ENCODE results near the gene TASP1.
A peak's percentile ranks its signal among the peaks of the same experiment; 100 is the strongest.

TASP1 gene

GRCh38 chr20:13400453-13400852 is 238.3 kb downstream of the TASP1 start:
- DNase-seq (ENCODE audit: low read depth), result no peak
- TF ChIP-seq CTCF (conservative IDR thresholded peaks at IDR 0.05; ENCODE audit: control insufficient read depth, insufficient read depth, low read depth, low read length), result no peak
- H3K4me3 ChIP-seq (ENCODE audit: control insufficient read depth, low read depth, low read length), result no peak overlapping the region

GRCh38 chr20:13397300-13397724 is 241.4 kb downstream of the TASP1 start:
- TF ChIP-seq CTCF (conservative IDR thresholded peaks at IDR 0.05; ENCODE audit: control insufficient read depth, insufficient read depth, low read depth, low read length), result no peak
- no peak overlapping the region for H3K4me3 ChIP-seq (ENCODE audit: control insufficient read depth, low read depth, low read length)
- DNase-seq (ENCODE audit: low read depth), result peak; percentile 40

- TF ChIP-seq CTCF (conservative IDR thresholded peaks at IDR 0.05; ENCODE audit: control insufficient read depth, insufficient read depth, low read depth, low read length), result no peak
- DNase-seq (ENCODE audit: low read depth), result no peak
- no peak overlapping the region for H3K4me3 ChIP-seq (ENCODE audit: control insufficient read depth, low read depth, low read length)
Observed at GRCh38 chr20:13396826-13397225, 241.9 kb downstream of the TASP1 start.

- no peak for DNase-seq (ENCODE audit: low read depth)
- H3K4me3 ChIP-seq (ENCODE audit: control insufficient read depth, low read depth, low read length), result no peak overlapping the region
- no peak for TF ChIP-seq CTCF (conservative IDR thresholded peaks at IDR 0.05; ENCODE audit: control insufficient read depth, insufficient read depth, low read depth, low read length)
Observed at GRCh38 chr20:13396022-13396421, 242.7 kb downstream of the TASP1 start.

GRCh38 chr20:13395232-13395631 is 243.5 kb downstream of the TASP1 start:
- TF ChIP-seq CTCF (conservative IDR thresholded peaks at IDR 0.05; ENCODE audit: control insufficient read depth, insufficient read depth, low read depth, low read length), result no peak
- no peak for DNase-seq (ENCODE audit: low read depth)
- H3K4me3 ChIP-seq (ENCODE audit: control insufficient read depth, low read depth, low read length), result no peak overlapping the region

GRCh38 chr20:13392391-13392790 is 246.3 kb downstream of the TASP1 start:
- no peak overlapping the region for H3K4me3 ChIP-seq (ENCODE audit: control insufficient read depth, low read depth, low read length)
- TF ChIP-seq CTCF (conservative IDR thresholded peaks at IDR 0.05; ENCODE audit: control insufficient read depth, insufficient read depth, low read depth, low read length), result no peak
- no peak for DNase-seq (ENCODE audit: low read depth)

GRCh38 chr20:13389115-13389514 is 249.6 kb downstream of the TASP1 start:
- no peak for DNase-seq (ENCODE audit: low read depth)
- TF ChIP-seq CTCF (conservative IDR thresholded peaks at IDR 0.05; ENCODE audit: control insufficient read depth, insufficient read depth, low read depth, low read length), result no peak
- H3K4me3 ChIP-seq (ENCODE audit: control insufficient read depth, low read depth, low read length), result no peak overlapping the region

Data from fibroblast of mammary gland (primary cell).